ENCODE data around the gene DAO.
A peak's percentile ranks its signal among the peaks of the same experiment; 100 is the strongest.

DAO gene

DNA sequence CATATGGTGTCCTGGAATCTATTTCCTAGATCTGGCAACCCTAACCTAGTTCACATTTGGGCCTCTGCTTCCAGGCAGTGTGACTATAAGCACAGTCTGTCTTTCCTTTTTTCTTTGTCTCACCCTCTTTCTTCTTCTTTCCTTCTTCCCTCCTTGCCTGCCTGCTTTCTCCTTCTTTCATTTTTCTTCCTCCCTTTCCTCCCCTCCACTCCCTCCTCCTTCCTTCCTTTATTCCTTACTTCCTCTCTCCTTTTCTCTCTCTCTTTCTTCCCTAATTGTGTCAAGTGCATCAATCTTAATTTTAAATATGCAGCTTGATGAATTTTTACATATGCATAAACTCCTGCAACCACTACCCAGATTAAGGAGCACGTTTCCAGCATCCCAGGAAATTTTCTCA is 4.6 kb upstream of the DAO start:
- Mint-ChIP-seq H3K36me3 (ENCODE audit: low read depth) (no peaks in the 10 kb centered on the region), H3K27ac (peak overlapping the region; percentile 43), H3K4me3 (no peak overlapping the region), H3K9me3 (no peaks in the 10 kb centered on the region), H3K27me3 (ENCODE audit: low read depth, poor library complexity) (peaks cover 14% of the 10 kb centered on the region), H3K4me1 (peaks cover 6% of the 10 kb centered on the region)
- TF ChIP-seq, protein P1, sequence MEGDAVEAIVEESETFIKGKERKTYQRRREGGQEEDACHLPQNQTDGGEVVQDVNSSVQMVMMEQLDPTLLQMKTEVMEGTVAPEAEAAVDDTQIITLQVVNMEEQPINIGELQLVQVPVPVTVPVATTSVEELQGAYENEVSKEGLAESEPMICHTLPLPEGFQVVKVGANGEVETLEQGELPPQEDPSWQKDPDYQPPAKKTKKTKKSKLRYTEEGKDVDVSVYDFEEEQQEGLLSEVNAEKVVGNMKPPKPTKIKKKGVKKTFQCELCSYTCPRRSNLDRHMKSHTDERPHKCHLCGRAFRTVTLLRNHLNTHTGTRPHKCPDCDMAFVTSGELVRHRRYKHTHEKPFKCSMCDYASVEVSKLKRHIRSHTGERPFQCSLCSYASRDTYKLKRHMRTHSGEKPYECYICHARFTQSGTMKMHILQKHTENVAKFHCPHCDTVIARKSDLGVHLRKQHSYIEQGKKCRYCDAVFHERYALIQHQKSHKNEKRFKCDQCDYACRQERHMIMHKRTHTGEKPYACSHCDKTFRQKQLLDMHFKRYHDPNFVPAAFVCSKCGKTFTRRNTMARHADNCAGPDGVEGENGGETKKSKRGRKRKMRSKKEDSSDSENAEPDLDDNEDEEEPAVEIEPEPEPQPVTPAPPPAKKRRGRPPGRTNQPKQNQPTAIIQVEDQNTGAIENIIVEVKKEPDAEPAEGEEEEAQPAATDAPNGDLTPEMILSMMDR (IDR thresholded peaks at IDR 0.05): no peak
- no peak for DNase-seq

DNA sequence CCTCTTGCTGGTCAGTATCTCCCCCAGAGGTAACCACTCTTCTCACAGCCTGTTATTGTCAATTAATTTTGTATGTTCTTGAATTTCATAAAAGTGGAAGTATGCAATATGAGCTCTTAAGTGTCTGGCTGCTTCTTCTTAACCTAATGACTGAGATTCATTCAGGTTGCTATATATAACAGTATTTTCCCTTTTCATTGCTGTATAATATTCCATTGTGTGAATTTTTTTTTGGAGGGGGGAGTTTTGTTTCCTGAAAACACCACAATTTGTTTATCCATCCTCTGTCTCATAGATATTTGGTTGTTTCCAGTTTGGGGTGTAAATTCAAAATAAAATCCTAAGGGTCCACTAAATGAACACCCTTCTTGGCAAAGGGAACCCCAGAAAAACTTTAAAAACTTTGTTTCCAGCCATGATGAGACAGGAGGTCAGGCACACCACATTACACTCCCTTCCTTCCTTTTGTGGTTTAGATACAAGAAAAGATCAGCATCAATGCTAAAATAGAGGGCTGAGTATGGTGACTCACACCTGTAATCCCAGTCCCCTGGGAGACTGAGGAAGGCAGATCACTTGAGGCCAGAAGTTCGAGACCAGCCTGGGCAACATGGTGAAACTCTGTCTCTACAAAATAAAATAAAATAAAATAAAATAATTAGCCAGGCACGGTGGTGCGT is 4.1 kb upstream of the DAO start:
- TF ChIP-seq, protein P1 (IDR thresholded peaks at IDR 0.05): no peak
- Mint-ChIP-seq H3K27me3 (ENCODE audit: low read depth, poor library complexity) (peaks cover 14% of the 10 kb centered on the region), H3K9me3 (no peaks in the 10 kb centered on the region), H3K36me3 (ENCODE audit: low read depth) (no peaks in the 10 kb centered on the region), H3K4me3 (no peak overlapping the region), H3K4me1 (peaks cover 6% of the 10 kb centered on the region), H3K27ac (no peak overlapping the region)
- DNase-seq: no peak

DNA sequence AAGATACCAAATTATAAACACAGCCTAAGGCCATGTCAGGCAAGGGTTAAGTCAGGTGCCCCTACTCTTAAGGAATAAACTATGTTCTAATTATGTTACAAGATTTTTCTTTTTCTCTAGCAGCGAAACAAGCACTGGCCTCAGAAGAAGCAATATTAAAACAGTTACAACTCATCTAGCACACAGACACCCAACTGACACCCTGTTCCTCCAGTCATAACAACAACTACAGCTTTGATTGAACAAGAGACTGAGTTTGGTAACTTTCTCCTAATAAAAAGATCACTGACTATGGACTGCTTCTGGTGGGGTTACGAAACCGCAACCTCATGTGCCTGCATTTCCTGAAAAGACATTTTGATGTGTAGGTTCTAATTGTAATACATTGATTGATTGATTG is 3.3 kb upstream of the DAO start:
- no peak for DNase-seq
- H3K4me3 Mint-ChIP-seq: no peak overlapping the region
- peaks cover 18% of the 10 kb centered on the region for H3K27me3 Mint-ChIP-seq (ENCODE audit: low read depth, poor library complexity)
- no peaks in the 10 kb centered on the region for H3K9me3 Mint-ChIP-seq
- TF ChIP-seq, protein P1 (IDR thresholded peaks at IDR 0.05): no peak
- H3K36me3 Mint-ChIP-seq (ENCODE audit: low read depth): no peaks in the 10 kb centered on the region
- peaks cover 6% of the 10 kb centered on the region for H3K4me1 Mint-ChIP-seq
- no peak overlapping the region for H3K27ac Mint-ChIP-seq

DNA sequence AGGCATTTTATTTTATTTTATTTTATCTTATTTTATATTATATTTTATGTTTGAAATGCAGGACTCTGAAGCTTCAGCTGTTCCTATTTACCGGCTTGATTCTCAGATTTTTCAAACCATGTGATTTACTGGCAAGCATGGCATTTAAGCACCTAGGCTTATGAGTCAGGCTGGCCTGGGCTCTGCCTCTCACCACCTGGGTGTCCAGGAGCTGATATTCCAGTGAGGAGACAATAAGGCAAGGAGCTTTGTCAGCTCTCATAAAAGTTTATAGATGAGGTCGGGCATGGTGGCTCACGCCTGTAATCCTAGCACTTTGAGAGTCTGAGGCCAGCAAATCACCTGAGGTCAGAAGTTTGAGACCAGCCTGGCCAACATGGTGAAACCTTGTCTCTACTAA is 2.1 kb downstream of the DAO start:
- Mint-ChIP-seq H3K9me3 (no peaks in the 10 kb centered on the region), H3K4me3 (no peak overlapping the region), H3K27me3 (ENCODE audit: low read depth, poor library complexity) (peaks cover 32% of the 10 kb centered on the region), H3K4me1 (no peaks in the 10 kb centered on the region), H3K36me3 (ENCODE audit: low read depth) (no peaks in the 10 kb centered on the region), H3K27ac (no peak overlapping the region)
- TF ChIP-seq, protein P1 (IDR thresholded peaks at IDR 0.05): no peak
- DNase-seq: no peak

DNA sequence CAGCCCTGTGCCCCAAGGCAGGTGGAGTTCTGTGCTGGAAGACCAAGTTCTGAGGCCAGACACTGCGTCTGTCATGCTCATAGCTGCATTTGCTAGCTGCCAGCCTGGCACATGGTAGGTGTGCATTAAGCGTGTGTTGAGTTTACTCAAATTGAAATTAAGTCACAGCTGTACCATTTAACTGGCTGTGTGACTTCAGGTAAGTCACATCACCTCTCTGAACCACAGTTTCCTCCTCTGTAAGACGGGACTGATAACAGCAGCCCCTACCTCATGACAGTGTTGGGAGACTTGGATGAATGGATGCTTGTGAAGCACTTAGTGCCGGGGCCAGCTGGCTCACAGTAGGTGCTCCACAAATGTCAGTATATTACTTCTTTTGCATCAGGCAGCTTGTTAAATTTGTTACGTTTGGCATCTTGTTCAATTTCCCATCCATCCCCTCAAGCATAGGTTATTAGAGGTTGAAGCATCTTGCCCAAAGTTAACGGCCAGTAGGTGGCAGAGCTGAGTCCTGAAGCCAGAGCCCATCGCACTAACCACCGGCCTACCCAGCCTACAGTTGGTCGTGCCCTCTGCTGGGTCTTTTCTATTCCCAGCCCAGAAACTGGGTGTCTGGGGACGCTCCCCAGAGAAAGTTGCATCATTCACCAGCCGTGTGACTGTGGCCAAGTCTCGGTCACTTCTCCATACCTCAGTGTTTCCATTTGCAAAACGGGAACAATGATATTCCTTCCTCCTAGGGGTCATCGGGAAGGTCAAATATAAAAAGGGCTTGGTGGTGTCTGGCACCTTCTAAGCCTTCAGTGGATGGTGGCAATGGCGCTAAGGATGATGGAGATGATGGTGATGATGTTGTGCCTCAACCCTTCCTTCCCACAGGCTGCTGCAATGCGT is 4.5 kb downstream of the DAO start:
- Mint-ChIP-seq H3K27me3 (ENCODE audit: low read depth, poor library complexity) (peaks cover 24% of the 10 kb centered on the region), H3K27ac (no peak overlapping the region), H3K4me1 (no peaks in the 10 kb centered on the region), H3K4me3 (no peak overlapping the region), H3K9me3 (no peaks in the 10 kb centered on the region), H3K36me3 (ENCODE audit: low read depth) (no peaks in the 10 kb centered on the region)
- DNase-seq: peak; percentile 36
- TF ChIP-seq, protein P1 (IDR thresholded peaks at IDR 0.05): peak; percentile 42
